GM19023 (cell line): Measurements from ENCODE around the gene LRRN2.

Experiments used
- ATAC-seq: cut with Tn5 transposase; IDR thresholded peaks from one replicate; pipeline ENCODE4 v1.9.1; 2021; ENCODE audit warnings: mild to moderate bottlenecking, moderate library complexity; ENCODE audit not compliant: unreplicated experiment

Gene LRRN2

GRCh38 chr1:204602871-204603542, 82.5 kb downstream of the LRRN2 start:
- ATAC-seq, result no peak

DNA sequence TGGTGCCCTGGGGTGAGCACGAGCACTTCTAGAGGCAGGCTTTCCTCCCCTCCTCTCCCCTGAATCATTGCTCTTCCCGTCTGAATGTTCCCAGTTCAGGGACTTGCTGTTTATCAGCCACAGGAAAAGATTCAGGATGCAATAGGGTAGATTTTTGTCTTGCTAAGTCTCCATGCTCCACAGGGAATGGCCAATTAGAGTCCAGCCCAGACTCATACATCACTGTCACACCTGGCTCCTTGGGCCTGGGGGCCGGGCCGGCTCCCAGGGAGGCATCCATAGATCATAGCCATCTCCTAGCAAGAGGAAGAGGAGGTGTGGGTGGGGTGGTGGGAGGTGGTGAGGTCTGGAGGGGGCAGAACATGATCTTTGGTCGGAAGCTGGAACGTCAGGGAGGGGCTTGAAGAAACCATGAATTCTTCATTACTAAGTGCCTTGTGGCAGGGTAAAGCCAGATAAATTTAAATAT, 83.4 kb downstream of the LRRN2 start:
- ATAC-seq, result no peak

- no peak for ATAC-seq
Measured at GRCh38 chr1:204600968-204601367, 84.6 kb downstream of the LRRN2 start.

DNA sequence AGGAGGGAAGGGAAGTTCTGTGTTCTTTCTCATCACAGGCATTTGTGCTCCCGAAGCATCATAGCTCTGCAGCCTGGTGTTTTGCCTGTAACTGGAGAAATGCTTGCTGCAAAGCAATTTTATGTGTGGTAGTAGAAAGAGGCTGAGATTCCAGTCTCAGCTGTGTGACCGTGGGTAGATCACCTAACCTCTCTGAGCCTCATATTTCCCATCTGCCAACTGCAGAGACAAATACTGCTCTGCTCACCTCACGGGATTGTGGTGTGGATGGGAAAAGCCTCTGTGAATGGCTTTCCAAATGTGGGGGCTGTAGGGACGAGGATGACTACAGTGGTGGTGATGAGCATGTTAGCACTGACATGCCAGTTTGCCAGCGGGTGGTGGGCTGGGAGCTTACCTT, 85.3 kb downstream of the LRRN2 start:
- no peak for ATAC-seq

- ATAC-seq, result no peak
Measured at GRCh38 chr1:204599596-204599995, 85.9 kb downstream of the LRRN2 start.

DNA sequence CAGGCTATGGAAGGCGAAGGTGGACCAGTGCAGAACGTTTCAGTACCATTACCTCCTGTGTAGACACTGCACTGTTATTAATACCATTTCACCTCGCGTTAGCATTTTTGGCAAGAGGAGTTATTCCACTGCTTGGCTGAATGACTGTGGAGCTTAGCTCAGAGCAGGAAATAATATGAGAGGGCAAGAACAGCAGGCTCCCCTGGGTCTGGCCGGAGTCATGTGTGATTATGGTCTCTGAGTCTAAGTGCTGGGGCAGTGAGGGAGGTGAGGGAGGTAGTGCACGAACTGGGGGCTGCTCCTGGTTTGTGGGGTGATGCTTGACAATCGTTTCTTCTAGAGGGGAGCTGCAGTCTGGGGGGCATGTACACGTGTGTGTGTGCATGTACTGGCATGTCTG, 86.4 kb downstream of the LRRN2 start:
- no peak for ATAC-seq

DNA sequence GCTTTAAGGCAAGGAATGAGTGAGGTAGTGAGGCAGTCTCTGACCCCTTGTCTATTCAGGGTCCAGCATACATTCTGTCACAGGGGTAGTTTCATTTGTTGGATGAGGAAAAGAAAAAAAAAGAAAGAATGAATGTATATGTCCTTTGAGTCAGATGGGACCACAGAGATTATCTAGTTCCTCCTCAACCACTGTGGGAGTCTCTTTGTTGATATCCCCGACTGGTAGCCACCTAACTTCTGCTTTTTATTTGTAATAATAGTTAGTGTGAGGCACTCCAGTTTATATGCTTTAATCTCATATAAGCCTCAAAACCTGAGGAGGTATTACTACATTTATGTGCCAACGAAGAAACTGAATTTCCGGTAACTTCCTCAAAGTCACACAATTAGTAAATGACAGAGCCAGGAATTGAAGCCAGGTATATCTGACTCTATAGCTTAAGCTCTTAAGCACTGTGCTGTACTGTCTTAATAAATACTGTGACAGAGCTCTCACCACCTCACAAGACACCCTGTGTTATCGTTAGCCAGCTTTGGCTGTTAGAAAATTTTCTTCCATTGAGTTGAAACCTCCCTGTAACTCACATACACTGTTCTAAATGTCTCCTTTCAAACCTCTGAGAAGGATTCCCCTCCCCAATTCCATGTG, 87.1 kb downstream of the LRRN2 start:
- no peak for ATAC-seq

DNA sequence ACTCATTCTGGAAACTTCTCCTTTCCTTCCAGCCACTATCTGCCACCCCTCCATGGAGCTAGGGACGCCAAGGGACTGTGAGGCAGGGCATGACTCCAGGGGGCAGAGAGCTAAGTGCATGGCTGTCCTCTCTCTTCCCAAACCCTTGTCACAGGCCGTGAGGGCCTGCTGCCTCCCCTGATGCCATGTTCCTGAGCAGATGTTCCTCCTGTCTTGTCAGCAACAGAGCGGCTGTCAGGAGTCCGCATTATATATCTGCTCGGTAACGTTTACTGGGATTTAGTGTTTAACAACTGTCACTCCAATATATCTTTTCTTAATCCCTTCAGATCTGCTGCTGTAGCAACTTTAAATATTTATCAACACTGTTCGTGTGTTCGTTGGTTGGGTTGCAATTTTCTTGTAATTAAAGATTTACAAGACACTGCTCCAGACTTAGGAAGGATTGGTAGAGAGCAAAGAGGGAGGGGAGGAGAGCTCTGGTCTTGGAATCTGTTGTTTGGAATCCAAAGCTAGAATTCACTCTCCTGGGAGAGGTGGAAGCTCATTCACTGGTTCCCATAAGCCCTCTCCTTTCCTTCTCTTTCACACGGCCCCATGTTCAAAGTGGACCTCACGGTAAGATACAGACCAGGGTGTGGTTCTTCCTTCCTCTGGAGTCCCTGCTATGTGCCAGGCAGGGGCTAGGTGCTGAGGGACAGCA, 93.1 kb downstream of the LRRN2 start:
- ATAC-seq, result no peak

GRCh38 chr1:204591473-204592090, 94.0 kb downstream of the LRRN2 start:
- no peak for ATAC-seq

GRCh38 chr1:204589409-204590038, 96.0 kb downstream of the LRRN2 start:
- ATAC-seq, result no peak

- ATAC-seq, result no peak
Measured at GRCh38 chr1:204588826-204589225, 96.7 kb downstream of the LRRN2 start.

- no peak for ATAC-seq
Measured at GRCh38 chr1:204587621-204588020, 97.9 kb downstream of the LRRN2 start.

- ATAC-seq, result no peak
Measured at GRCh38 chr1:204584699-204585372, 100.7 kb downstream of the LRRN2 start.

- no peak for ATAC-seq
Measured at GRCh38 chr1:204583909-204584632, 101.5 kb downstream of the LRRN2 start.

DNA sequence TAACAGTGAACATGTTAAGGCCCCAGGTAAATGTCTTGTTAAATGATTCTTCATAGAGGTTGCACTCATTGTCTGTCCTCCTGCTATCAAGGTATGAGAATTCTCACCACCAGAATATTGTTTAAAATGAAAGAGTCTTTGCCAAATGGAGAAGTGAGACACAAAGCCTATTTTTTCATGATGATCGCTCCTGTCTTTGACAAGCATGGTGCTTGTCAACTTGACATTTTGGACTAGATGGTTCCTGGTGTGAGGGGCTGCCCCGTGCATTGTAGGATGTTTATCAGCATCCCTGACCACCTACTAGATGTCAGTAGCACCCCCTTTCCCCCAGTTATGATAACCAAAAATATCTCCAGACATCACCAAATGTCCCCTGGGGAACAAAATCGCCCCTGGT, 103.8 kb downstream of the LRRN2 start:
- no peak for ATAC-seq

DNA sequence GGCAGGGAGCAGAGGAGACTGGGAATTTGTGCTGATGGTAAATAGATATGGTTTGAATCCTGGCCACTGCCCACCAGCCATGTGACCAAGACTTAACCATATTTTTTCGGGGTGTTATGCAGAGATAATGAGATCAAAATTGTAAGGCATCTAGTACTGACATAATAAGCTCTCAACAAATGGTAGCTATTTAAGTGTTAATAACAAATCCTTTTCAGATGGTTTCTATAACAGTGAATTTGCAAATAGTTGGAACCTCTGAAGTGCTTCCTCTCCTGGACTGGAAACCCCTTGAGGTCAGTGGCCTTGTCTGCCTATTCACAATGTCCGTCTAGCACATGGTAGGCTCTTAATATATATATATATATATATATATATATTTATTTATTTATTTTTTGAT, 104.7 kb downstream of the LRRN2 start:
- no peak for ATAC-seq

DNA sequence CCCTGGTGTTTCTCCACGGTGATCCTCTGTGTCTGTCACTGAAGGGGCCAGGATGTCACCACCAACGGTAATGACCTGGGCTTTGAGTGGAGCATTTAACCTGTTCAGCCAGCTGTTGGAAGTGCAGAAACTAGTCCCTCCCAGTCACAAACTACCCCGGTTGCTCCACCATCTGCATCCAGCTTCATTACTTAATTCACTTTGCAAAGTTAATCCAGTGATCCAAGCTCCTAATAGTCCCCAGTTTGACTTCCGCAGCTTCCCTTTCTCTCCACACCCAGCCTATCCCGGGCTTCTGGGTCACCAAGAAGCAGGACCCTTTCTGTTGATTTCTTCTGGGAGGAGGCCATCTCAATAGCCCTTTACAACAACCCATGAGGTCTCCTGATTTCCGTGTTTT, 105.9 kb downstream of the LRRN2 start:
- ATAC-seq, result no peak

GRCh38 chr1:204578867-204579664, 106.5 kb downstream of the LRRN2 start:
- peak; percentile 61 for ATAC-seq

DNA sequence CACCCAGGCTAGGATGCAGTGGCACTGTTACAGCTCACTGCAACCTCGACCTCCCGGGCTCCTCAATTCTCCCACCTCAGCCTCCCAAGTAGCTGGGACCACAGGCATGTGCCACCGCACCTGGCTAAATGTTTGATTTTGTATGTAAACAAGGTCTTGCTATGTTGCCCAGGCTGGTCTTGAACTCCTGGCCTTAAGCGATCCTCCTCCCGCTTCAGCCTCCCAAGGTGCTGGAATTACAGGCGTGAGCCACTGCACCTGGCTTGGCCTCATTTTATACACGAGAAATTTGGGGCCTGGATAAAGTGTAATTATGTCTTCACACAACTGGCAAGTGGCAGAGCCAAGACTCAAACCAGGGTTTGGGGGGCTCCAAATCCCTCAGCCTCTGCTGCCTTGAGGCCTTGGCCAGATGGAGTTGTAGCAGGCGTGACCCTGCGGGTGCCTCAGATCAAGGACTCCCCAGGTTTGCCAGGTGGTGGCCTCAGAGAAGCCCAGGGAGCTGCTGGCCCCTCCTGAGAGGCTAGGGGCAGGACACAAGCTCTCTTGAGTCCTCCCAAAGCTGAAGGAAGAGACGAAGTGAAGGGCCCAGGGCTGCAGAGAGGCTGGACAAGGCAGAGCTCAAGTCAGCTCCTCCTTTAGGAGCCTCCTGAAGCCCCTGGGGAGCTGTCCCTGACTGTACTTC, 107.6 kb downstream of the LRRN2 start:
- no peak for ATAC-seq
